ENCODE data around the gene ERO1A. TPM values are rescaled to one million over a fixed set of nuclear protein-coding genes. Genes with fewer than 3 reads are reported as not detected.

Gene ERO1A
- total and polyA plus RNA-seq, 2 donors (not counting 1 experiment from before 2014, with no cell fraction given) = 34.5 to 64.9 TPM

DNA sequence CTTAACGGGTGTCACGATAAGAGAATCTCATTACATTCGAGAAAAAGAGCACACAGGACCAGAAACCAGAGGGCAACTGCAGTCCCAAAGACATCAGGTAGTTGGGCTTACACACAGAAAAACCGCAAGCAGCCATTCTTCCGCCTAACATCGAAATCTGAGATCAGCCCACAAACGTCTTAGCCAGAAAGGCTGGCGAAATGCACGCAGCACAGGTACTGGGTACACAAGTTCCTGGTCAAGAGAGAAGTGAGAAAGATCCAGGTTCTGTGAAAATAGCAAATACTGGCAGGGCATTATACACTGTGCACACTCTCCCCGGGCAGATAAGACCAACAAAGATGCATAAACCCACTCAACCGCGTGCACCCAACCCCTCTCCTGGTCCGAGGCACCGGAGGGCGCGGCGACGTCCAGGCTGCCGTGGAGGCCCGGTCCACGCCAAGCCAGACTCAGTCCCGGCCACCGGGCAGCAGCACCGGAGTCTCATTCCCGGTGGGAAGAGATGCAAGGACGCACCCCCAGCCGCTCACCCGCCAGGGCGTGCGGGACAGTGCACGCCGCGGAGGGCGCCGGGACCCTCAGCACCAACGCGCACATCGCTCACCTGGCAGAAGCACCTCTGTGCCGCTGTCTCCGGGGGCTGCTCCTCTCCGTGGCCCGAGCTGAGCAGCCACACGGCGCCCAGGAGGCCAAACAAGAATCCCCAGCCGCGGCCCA lies 437 bp downstream of the ERO1A start:
- Histone ChIP-seq H3K4me3 (replicated peaks in 1 of 4; ENCODE audit: control extremely low read depth in 1 of 4, insufficient read depth in 1 of 4, low read depth in 3 of 4, low read length in 4 of 4) (peak overlapping the region; percentile 71 to 85 (median 80)), H3K27me3 (ENCODE audit: control insufficient read depth, insufficient read depth, low read length) (no peaks in the 10 kb centered on the region), H3K9me3 (ENCODE audit: control insufficient read depth, insufficient read depth, low read depth, low read length) (no peaks in the 10 kb centered on the region), H2AFZ (ENCODE audit: low read length) (peak overlapping the region; percentile 69), H3K9ac (ENCODE audit: insufficient read depth, low read length) (peak overlapping the region; percentile 94), H3K79me2 (ENCODE audit: control insufficient read depth, insufficient read depth, low read length) (peaks cover 47% of the 10 kb centered on the region), H4K20me1 (ENCODE audit: control insufficient read depth, extremely low read depth, insufficient read depth, low read length) (no peaks in the 10 kb centered on the region), H3K4me2 (ENCODE audit: extremely low read depth, insufficient read depth, low read length) (peak overlapping the region; percentile 85), H3K27ac (ENCODE audit: insufficient read depth, low read length) (peak overlapping the region; percentile 94), H3K4me1 (ENCODE audit: control insufficient read depth, extremely low read depth, insufficient read depth, low read length) (peaks cover 5% of the 10 kb centered on the region), H3K36me3 (ENCODE audit: control insufficient read depth, insufficient read depth, low read length) (no peaks in the 10 kb centered on the region)
- no peak for TF ChIP-seq EZH2 (IDR thresholded peaks at IDR 0.05; ENCODE audit: low read length, missing control alignments)
- TF ChIP-seq CTCF (conservative IDR thresholded peaks at IDR 0.05 in 1 of 2, IDR thresholded peaks at IDR 0.05 in 1 of 2; ENCODE audit: low read depth in 1 of 2, low read length in 2 of 2) = no peak
- peak; percentile 44 to 67 for DNase-seq (ENCODE audit: low read depth in 2 of 2)

DNA sequence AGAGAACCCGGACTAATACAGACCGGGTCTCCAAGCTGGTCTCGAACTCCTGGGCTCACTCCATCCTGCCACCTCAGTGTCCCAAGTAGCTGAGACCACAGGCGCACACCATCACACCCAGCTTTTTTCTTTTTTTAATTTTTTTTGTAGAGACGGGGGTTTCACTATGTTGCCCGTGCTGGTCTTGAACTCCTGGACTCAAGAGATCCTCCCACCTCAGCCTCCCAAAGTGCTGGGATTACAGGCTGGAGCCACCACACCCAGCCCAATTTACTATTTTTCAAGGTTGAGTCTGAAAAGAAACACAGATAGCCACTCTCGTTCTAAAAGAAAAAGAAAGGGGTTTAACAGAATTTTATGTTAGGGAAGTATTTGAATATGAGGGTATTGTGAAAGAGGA lies 1.8 kb downstream of the ERO1A start:
- Histone ChIP-seq H3K4me3 (replicated peaks in 1 of 4; ENCODE audit: control extremely low read depth in 1 of 4, insufficient read depth in 1 of 4, low read depth in 3 of 4, low read length in 4 of 4) (peak overlapping the region in 1 of 4 experiments; percentile 83), H2AFZ (ENCODE audit: low read length) (no peak overlapping the region), H4K20me1 (ENCODE audit: control insufficient read depth, extremely low read depth, insufficient read depth, low read length) (no peaks in the 10 kb centered on the region), H3K4me1 (ENCODE audit: control insufficient read depth, extremely low read depth, insufficient read depth, low read length) (peaks cover 5% of the 10 kb centered on the region), H3K4me2 (ENCODE audit: extremely low read depth, insufficient read depth, low read length) (no peak overlapping the region), H3K9ac (ENCODE audit: insufficient read depth, low read length) (no peak overlapping the region), H3K27me3 (ENCODE audit: control insufficient read depth, insufficient read depth, low read length) (no peaks in the 10 kb centered on the region), H3K79me2 (ENCODE audit: control insufficient read depth, insufficient read depth, low read length) (peaks cover 57% of the 10 kb centered on the region), H3K27ac (ENCODE audit: insufficient read depth, low read length) (no peak overlapping the region), H3K36me3 (ENCODE audit: control insufficient read depth, insufficient read depth, low read length) (no peaks in the 10 kb centered on the region), H3K9me3 (ENCODE audit: control insufficient read depth, insufficient read depth, low read depth, low read length) (no peaks in the 10 kb centered on the region)
- no peak for DNase-seq (ENCODE audit: low read depth in 2 of 2)
- no peak for TF ChIP-seq EZH2 (IDR thresholded peaks at IDR 0.05; ENCODE audit: low read length, missing control alignments)

- Histone ChIP-seq H4K20me1 (ENCODE audit: control insufficient read depth, extremely low read depth, insufficient read depth, low read length) (no peaks in the 10 kb centered on the region), H3K27me3 (ENCODE audit: control insufficient read depth, insufficient read depth, low read length) (no peaks in the 10 kb centered on the region), H3K27ac (ENCODE audit: insufficient read depth, low read length) (no peak overlapping the region), H3K36me3 (ENCODE audit: control insufficient read depth, insufficient read depth, low read length) (no peaks in the 10 kb centered on the region), H2AFZ (ENCODE audit: low read length) (no peak overlapping the region), H3K4me3 (replicated peaks in 1 of 4; ENCODE audit: control extremely low read depth in 1 of 4, insufficient read depth in 1 of 4, low read depth in 3 of 4, low read length in 4 of 4) (no peak overlapping the region), H3K4me1 (ENCODE audit: control insufficient read depth, extremely low read depth, insufficient read depth, low read length) (peaks cover 5% of the 10 kb centered on the region), H3K9ac (ENCODE audit: insufficient read depth, low read length) (no peak overlapping the region), H3K9me3 (ENCODE audit: control insufficient read depth, insufficient read depth, low read depth, low read length) (no peaks in the 10 kb centered on the region), H3K4me2 (ENCODE audit: extremely low read depth, insufficient read depth, low read length) (no peak overlapping the region), H3K79me2 (ENCODE audit: control insufficient read depth, insufficient read depth, low read length) (peaks cover 60% of the 10 kb centered on the region)
- DNase-seq (ENCODE audit: low read depth in 2 of 2) = no peak
- TF ChIP-seq EZH2 (IDR thresholded peaks at IDR 0.05; ENCODE audit: low read length, missing control alignments) = no peak
- no peak for TF ChIP-seq CTCF (conservative IDR thresholded peaks at IDR 0.05 in 1 of 2, IDR thresholded peaks at IDR 0.05 in 1 of 2; ENCODE audit: low read depth in 1 of 2, low read length in 2 of 2)
Observed at GRCh38 chr14:52693036-52693435, 2.3 kb downstream of the ERO1A start.
